ENCODE results near the gene ZFAND3.
A peak's percentile ranks its signal among the peaks of the same experiment; 100 is the strongest.
"Not testable (repeated sequence)": the region's sequence is repeated elsewhere in the genome, so short reads cannot be mapped to it uniquely, and the experiment has no call there.

The ZFAND3 gene

GRCh38 chr6:37865504-37865903, 46.0 kb downstream of the ZFAND3 start:
- DNase-seq (ENCODE audit: low read depth), result no peak

DNA sequence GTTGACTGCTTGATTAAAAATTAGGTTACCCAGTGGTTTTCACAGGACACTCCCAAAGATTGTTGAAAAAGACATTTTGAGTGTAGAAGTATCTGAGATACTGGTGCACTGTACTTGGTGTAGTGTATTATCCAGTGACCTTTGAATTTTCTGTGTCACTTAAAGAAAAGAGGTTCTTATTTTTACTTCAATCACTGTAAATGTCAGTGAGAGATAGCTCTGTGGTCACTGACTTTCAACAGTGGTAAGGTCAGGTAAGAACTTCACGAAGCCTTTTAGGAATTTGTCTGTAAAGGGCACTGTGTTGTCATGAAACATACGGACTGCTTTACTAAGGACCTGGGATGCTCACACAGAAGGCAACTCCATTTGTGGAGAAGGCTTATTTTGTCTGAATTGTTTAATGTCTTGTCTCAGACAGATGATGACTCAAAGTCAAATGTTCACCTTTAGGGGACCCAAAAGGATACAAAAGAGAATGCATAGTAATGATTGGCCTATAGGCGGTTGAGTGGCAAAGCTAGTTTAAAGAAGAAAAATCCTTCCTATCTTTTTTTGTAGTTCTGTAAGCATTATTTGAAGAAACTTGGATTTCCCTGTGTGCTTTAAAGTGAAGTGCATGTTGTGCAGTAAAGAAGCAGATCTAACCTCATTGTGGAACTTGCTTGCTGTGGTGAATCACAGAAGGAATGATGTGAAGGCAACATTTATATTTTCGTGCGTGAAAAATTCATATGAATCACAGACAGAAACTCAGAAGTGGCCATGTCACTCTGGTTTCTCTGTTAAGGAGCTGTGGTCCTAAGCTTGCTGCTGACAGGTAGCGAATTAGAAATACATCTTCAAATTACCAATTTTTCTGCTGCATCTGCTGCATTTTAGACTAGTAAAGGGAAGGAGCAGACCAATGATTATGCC, 47.3 kb downstream of the ZFAND3 start:
- no peak for DNase-seq (ENCODE audit: low read depth)

- no peak for DNase-seq (ENCODE audit: low read depth)
These were observed 48.4 kb downstream of the ZFAND3 start for GRCh38 chr6:37867756-37868446.

- DNase-seq (ENCODE audit: low read depth), result peak; percentile 62
These were observed 48.9 kb downstream of the ZFAND3 start for GRCh38 chr6:37868447-37868825.

DNA sequence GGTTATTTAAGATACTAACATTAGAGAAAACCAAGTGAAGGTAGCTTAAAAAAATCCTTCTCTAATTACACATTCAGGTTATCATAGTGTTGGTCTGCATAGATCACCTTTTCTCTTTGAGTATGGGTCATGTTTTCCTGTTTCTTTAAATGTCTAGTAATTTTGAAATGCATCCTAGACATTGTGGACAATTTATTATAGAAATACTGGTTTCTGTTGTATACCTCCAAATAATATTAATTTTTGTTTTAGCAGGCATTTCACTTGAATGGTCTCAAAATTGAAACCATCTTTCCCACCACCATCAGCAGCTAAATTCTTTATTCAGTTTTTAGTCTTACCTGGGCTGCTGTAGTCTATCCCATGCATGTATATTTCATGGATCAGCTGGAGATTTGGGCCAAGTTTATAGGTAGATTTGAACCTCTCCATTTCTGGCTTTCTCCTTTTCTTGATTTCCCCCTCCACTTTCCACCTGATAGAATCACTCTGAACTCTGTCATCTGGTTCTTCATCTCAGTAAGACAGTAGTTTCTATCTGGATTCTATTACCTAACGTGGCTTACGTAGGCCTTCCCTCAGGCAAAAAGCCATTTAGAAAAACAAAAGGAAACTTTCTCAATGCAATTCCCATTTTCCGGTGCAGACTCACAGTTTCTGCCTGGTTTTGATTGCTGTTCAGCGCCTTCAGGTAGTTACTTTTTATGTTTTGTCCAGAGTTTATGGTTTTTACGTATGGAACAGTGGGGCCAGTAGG, 52.3 kb downstream of the ZFAND3 start:
- no peak for DNase-seq (ENCODE audit: low read depth)

GRCh38 chr6:37872373-37872745, 52.8 kb downstream of the ZFAND3 start:
- DNase-seq (ENCODE audit: low read depth), result no peak

DNA sequence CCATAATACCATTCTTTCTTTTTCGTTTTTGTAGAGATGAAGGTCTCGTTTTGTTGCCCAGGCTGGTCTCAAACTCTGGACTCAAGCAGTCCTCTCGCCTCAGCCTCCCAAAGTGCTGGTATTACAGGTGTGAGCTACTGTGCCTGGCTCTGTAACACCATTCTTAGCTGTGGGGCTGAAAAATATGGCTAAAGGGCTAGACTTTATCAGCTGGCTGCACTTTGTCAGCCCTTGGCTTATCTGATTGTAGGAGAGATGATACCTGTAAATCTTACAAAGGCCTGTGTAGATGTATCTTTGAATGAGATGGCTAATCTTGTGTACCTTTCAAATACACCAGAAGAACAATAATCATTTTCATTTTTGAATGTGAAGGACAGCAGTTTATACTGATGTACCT, 55.2 kb downstream of the ZFAND3 start:
- no peak for DNase-seq (ENCODE audit: low read depth)

- DNase-seq (ENCODE audit: low read depth), result no peak
These were observed 56.2 kb downstream of the ZFAND3 start for GRCh38 chr6:37875561-37876309.

GRCh38 chr6:37876843-37877242, 57.3 kb downstream of the ZFAND3 start:
- no peak for DNase-seq (ENCODE audit: low read depth)

GRCh38 chr6:37877373-37878149, 58.0 kb downstream of the ZFAND3 start:
- no peak for DNase-seq (ENCODE audit: low read depth)

- DNase-seq (ENCODE audit: low read depth), result peak; percentile 27
These were observed 58.7 kb downstream of the ZFAND3 start for GRCh38 chr6:37878150-37878710.

- DNase-seq (ENCODE audit: low read depth), result not testable (repeated sequence)
These were observed 61.1 kb downstream of the ZFAND3 start for GRCh38 chr6:37880602-37881001.

DNA sequence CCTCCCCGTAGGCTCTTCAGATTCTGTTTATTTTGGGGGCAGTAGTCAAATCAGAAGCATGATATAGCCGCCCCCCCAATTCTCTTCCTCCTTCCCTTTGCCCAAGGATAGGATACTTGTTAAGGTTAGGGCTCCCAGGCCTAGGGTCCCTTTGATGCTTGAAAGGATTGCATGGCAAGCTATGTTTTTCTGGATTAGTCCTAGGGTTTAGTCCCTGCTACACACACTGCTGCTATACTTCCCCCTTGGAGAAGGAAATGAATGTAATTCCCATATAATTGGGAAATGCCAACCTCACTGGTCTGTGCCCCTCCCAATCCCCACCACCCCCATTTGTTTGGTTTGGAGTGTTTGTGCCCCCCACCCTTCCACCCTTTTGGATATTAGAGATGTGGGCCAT, 62.8 kb downstream of the ZFAND3 start:
- DNase-seq (ENCODE audit: low read depth), result no peak

DNA sequence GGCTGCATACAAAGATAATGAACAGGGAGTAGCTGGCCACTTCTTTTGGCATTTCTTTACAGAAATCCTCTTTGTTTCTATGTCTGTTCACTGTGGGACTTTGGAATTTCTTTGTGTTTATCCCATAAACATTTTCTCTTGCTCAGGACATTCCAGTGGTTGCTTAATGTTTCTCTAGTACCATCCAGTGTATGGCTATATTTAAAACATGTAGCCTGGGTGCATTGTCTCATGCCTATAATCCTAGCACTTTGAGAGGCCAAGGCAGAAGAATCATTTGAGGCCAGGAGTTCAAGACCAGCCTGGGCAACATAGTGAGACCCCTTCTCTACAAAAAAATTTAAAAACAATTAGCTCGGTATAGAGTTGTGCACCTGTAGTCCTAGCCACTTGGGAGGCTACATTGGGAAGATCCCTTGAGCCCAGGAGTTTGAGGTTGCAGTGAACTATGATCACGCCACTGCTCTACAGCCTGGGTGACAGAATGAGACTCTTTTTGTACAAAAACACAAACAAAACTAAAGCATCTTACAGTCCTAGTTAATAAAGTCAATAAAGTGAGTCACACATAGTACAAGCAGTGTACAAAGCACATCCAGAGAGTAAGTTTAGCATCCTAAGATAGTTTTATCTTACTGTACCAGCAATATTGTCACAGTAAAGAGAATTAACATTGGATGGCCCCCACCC, 63.3 kb downstream of the ZFAND3 start:
- peak; percentile 69 for DNase-seq (ENCODE audit: low read depth)

GRCh38 chr6:37884548-37884947, 65.0 kb downstream of the ZFAND3 start:
- DNase-seq (ENCODE audit: low read depth), result no peak

- no peak for DNase-seq (ENCODE audit: low read depth)
These were observed 69.5 kb downstream of the ZFAND3 start for GRCh38 chr6:37889051-37889450.

DNA sequence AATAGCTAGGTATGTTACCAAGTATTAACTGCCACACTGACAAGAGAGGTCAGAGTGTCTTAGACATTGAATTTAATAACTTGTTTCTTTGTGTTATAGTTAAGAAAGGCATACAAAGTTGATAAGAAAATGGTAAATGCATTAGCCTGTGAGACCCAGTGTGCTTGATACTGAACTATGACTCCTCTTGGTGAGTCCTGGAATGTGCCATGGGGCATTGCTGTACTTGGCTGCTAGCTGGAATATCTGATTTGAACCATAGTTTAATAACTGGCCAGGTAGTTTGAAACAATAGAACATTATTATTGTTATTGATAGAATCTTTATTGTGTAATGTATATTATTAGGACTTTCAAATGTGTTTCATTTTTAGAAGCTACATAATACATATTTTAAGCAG, 70.0 kb downstream of the ZFAND3 start:
- no peak for DNase-seq (ENCODE audit: low read depth)

DNA sequence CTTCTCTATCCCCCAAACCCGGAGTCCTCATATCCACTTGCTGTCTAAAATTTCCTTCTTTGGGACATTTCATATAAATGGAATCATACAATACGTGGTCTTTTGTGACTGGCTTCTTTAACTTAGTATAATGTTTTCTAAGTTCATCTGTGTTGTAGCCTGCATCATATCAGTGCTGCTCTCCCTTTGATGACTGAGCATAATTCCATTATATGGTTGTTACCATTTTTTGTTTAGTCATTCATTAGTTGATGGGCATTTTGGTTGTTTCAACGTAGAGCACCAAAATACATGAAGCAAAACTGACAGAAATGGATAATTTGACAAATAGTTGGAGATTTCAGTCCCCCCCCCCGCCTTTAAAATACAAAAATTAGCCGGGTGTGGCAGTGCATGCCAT, 71.5 kb downstream of the ZFAND3 start:
- DNase-seq (ENCODE audit: low read depth), result no peak

DNA sequence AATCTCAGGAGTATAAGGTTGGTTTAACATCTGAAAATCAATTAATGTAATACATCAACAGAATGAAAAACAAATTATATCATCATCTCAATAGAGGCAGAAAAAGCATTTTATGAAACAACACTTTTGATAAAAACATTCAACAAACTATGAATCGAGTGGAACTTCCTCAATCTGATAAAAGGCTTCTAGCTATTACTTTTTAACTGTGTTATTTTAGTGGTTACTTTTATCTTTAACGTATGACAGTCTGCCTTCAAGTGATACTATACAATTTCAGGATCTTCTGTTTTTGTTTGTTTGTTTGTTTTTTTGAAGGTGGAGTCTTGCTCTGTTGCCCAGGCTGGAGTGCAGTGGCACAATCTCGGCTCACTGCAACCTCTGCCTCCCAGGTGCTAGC, 73.7 kb downstream of the ZFAND3 start:
- DNase-seq (ENCODE audit: low read depth), result no peak

DNA sequence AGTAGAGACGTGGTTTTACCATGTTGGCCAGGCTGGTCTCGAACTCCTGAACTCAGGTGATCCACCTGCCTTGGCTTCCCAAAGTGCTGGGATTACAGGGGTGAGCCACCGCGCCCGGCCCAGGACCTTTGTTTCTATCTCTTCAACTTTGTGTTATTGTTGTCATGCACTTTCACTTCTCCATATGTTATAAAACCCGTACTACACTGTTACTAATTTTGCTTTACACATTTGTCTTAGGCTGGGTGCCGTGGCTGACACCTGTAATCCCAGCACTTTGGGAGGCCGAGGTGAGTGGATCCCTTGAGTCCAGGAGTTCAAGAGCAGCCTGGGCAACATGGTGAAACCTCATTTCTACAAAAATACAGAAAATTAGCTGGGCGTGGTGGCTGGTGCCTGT, 74.2 kb downstream of the ZFAND3 start:
- DNase-seq (ENCODE audit: low read depth), result not testable (repeated sequence)
